ENCODE measurements around the gene HECTD4. TPM values are rescaled to one million over a fixed set of nuclear protein-coding genes. Genes with fewer than 3 reads are reported as not detected.

HECTD4 gene
- total and polyA plus RNA-seq, 9 of the 15 experiments (the other 6 are each of a cell fraction or from before 2014, with no cell fraction given) = 3.5 to 33.3 (median 13.5) TPM

- no peak for TF ChIP-seq E2F6 (IDR thresholded peaks at IDR 0.05; ENCODE audit: borderline replicate concordance in 1 of 2, extremely low read depth in 1 of 2, insufficient read depth in 1 of 2, insufficient read length in 1 of 2, low read depth in 1 of 2, low read length in 1 of 2, poor library complexity in 1 of 2, severe bottlenecking in 1 of 2)
- no peak for TF ChIP-seq SIN3B (IDR thresholded peaks at IDR 0.05; ENCODE audit: low read depth)
- TF ChIP-seq MLX (CRISPR knock-in tag; conservative IDR thresholded peaks at IDR 0.05) = no peak
- TF ChIP-seq PML (IDR thresholded peaks at IDR 0.05; ENCODE audit: low read length) = no peak
- no peak for TF ChIP-seq ZNF398 (CRISPR knock-in tag; IDR thresholded peaks at IDR 0.05)
- no peak for TF ChIP-seq BRD4 (IDR thresholded peaks at IDR 0.05)
- TF ChIP-seq NCOA1 (IDR thresholded peaks at IDR 0.05; ENCODE audit: low read depth) = no peak
- TF ChIP-seq TCFL5 (CRISPR knock-in tag; conservative IDR thresholded peaks at IDR 0.05) = no peak
- no peak for TF ChIP-seq BCOR (IDR thresholded peaks at IDR 0.05)
- no peak for TF ChIP-seq BRD9 (IDR thresholded peaks at IDR 0.05; ENCODE audit: low read depth, partially characterized antibody)
Measured at GRCh38 chr12:112191840-112192321, 190.3 kb downstream of the HECTD4 start (continued).

Measured in K562 (cell line).